TTC549 (cell line): ENCODE measurements around the gene CTNNBL1.

Experiments
- FAIRE-seq: peaks from 2 replicates; lab custom pipeline; 2012; peaks lifted over from hg19 to GRCh38; lab: Jason Lieb, UNC

The CTNNBL1 gene

GRCh38 chr20:37821696-37822095, 127.9 kb downstream of the CTNNBL1 start:
- FAIRE-seq = no peak

DNA sequence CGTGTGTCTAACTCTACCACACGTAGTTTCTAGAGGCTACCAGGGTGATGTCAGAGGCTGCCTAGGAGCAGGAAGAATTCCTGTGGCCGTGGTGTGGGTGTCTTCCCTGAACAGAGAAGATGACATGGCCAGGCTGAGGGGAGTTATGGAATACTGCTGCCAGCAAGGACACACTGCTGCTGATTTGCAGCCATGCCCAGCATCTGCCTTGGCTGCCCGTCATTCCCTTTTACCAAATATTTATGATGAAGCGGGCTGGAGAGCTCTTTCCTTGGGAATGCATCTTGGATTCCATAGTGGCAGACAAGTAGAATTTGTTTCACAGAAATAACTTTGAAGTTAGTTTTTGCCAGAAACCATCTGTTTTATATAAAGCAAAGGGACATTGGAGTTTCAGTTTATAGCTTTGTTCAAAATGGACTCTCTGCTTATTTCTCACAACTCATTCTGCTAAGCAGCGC, 128.3 kb downstream of the CTNNBL1 start:
- no peak for FAIRE-seq

DNA sequence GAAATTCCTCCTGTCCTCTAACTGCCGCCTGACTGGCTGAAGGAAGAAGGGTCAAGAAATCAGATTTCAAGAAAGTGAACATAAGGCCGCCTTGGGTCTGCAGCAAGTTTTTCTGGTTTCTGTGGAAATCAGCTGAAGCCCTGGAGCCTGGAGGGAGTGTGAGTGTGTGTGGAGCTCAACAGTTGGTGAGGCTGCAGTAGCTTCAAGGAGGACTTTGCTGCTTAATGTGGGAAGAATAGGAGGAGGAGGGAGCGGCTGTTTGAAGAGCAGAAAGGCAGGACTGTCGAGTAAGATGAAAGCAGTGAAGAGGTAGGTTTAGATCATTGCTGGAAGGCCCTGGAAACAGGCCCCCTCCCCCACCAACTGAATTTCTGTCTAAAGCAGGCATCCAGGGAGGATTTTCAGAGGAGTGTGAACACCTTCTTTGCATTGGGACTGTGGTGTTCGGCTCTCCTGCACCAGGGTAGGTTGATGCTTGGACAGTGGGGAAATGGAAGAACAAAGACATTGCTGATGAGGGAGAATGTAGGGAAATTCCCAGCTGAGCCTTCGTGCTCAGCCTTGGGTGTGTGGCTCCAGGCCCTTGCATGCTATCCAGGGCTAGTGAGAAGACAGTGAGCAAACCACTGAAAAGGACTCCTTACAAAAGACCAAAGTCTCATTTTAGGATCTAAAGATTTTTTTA, 129.6 kb downstream of the CTNNBL1 start:
- FAIRE-seq = no peak

GRCh38 chr20:37827605-37828004, 133.8 kb downstream of the CTNNBL1 start:
- no peak for FAIRE-seq

- FAIRE-seq = no peak
Measured at GRCh38 chr20:37828684-37829083, 134.9 kb downstream of the CTNNBL1 start.

DNA sequence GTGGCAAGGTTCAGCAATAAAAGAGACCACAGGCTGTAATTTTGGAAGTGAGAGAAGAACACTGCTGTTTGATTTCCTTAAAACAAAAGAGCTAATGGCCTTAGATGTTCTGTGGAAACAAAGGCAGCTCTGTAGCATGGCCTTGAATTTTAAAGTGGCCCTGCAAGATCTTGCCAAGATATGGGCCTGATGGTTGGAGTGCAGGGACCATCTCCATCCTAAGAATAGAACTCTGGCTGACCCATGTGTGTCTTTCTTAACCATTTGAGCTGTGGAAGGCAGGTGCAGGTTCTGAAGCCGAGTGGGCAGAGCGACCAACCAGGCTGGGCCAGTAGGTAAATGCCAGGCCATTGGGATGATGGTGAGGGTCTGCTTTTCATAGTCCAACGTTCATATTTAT, 135.3 kb downstream of the CTNNBL1 start:
- FAIRE-seq = no peak

- no peak for FAIRE-seq
Measured at GRCh38 chr20:37833221-37833896, 139.5 kb downstream of the CTNNBL1 start.

DNA sequence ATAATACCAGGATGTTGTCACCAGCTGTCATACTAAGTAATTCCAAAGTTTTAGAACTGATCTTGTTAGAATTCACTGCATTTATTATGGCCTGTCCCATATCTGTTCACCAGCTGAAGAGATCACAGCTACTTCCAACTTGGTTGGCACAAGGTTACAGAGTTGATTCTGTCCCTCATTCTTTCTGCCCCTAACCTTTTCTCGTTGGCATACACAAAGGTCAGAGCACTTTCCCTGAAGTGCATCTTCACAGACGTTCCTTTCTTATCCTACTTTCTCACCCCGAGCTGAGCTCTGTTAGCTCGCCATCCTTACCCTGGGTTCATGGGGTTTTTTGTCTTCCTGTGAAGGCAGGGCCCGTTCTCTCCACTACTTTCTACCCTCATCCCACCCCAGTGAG, 143.1 kb downstream of the CTNNBL1 start:
- no peak for FAIRE-seq

DNA sequence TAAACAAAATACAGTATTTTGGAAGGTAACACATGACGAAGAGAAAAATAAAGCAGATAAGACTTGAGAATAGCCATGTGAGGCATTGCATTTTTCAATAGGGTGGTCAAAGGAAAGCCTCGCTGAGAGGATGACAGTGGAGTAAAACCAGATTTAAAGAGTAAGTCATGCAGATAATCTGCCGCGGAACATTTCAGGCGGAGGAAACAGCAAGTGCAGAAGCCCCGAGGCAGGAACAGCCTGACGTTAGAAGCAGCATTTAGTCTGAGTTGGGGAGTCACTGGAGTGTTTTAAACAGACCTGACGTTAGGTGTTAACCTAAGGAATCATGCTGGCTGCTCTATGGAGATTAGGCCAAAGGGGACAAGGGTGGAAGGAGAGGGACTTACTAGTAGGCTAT, 144.1 kb downstream of the CTNNBL1 start:
- FAIRE-seq = no peak

DNA sequence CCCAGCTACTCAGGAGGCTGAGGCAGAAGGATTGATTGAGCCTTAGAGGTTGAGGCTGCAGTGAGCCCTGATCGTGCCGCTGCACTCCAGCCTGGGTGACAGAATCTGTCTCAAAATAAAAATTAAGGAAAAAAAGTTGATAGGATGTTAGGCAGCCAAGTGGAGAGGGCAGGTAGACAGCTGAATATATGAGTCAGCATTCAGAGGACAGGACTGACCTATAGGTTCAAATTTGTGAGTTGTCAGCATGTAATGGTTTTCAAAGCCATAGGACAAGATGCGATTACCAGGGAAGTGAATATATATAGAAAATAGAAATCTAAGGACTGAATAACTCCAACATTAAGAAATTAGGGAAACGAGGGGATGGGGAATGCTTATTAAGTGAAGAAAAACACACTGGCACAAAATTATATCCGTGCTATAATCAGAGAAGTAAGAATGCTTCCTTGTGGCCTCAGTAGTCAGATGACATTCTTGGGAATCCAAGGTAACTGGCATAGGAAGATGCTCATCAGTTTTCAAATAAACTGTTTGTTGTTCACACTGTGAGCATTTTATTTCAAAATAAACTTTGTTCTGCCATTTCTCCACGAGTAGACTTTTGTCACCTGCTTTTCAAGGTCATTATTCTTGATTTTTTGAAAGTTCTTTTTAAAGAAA, 145.1 kb downstream of the CTNNBL1 start:
- FAIRE-seq = no peak

DNA sequence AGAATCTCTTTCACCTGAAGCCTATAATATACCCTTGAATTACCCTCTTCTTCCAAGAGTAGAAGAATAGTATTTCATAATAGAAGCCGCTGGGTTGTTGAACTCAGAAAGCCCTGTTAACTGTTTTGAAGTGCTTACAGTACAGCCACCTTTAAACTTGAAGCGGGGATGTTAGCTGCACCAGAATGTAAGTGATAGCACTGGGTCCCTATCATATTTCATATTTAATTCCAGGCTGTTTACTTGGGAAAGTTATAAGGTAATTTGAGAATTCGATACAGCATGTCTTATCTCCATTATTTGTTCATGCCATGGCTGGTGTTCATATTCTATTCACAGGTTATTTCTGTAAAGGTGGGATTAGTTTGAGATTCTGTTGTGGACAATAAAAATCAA, 145.6 kb downstream of the CTNNBL1 start:
- FAIRE-seq = no peak

DNA sequence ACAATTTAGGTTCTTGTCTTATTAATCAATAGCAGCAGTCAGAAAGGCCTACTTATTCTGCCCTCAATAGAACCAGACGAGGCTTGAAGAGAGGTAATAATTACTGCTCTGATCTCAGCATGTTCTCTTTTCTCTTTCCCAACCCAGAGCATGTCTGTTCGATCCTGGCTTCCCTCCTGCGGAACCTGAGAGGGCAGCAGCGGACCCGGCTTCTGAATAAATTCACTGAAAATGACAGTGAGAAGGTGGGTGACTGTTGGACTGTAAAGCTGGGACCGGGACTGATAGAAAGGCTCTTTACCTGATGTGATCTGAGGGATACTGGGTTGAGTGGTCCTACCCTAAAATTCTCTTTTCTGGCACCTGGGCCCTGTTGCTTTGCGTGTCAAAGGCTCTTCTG, 146.1 kb downstream of the CTNNBL1 start:
- FAIRE-seq = no peak

DNA sequence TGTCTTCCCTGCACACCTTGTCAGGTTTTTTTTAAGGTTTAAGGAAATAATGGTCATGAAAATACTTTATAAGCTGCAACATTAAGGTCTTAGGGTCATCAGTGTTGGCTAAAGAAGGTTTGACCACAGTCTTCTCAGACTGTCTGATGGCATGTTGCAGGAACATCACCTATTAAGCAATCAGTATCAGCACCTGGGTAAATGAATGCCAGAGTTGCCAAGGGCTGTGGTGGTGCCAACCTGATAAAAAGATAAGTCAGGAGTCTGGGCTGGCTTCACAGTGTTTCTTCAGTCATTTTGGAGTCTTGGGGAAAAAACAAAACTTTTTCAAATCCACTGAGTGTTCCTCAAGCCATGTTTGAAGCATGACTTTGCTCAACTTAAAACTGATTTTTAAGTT, 147.6 kb downstream of the CTNNBL1 start:
- no peak for FAIRE-seq

- no peak for FAIRE-seq
Measured at GRCh38 chr20:37841971-37842370, 148.1 kb downstream of the CTNNBL1 start.

GRCh38 chr20:37845241-37845681, 151.4 kb downstream of the CTNNBL1 start:
- no peak for FAIRE-seq

DNA sequence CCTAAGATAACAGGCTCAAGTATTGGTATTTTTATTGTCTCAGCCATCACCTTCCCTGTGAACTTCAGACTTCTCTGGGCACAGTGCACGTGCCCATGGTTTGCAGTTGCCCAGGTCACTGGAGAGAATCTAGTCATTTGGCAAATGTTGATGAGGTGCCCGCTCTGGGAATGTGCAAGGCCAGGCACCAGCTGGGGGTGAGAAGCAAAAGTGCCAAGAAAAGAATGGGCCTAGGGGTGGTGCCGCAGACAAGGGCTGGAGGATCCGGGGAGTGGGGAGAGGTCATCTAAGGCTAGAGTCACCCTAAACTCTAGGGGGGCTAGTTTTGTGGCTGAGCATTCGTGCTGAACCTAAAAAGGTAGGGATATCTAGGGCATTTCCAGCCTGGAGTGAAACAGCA, 152.0 kb downstream of the CTNNBL1 start:
- no peak for FAIRE-seq

DNA sequence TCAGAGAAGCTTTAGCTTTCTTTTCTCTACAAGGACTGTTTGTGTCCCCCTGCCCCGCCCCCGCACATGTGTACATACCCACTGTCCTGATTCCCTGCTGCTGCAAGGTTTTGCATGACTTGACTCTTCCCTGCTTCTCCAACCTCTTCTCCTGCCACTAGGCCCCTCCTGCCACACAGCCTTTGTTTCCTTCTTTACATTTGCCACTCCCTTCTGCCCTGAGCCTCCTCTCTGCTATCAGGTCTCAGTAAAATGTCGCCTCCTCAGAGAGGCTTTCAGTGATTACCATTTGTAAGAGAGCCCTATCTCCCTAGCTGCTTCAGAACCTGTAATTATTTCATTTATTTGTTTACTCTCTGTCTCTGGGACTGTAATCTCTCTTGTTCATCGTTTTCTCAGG, 152.7 kb downstream of the CTNNBL1 start:
- no peak for FAIRE-seq

DNA sequence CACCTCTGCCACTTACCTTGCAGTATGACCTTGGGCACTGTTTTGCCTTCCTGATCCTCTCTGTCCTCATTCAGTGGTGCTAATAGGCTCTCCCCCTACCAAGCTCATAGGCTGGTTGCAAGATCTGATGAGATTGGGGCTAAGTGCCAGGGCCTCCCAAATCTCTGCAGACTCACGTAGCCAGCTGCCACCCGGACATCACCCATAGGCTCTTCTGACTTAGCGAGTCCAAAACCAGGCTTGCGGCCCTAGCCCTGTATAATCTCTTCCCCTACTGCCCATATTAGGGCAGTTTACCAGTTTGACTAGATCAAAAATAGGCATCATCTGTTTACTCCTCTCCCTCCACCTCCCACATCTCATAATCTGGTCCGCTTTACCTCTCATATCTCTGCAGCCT, 154.9 kb downstream of the CTNNBL1 start:
- FAIRE-seq = no peak

DNA sequence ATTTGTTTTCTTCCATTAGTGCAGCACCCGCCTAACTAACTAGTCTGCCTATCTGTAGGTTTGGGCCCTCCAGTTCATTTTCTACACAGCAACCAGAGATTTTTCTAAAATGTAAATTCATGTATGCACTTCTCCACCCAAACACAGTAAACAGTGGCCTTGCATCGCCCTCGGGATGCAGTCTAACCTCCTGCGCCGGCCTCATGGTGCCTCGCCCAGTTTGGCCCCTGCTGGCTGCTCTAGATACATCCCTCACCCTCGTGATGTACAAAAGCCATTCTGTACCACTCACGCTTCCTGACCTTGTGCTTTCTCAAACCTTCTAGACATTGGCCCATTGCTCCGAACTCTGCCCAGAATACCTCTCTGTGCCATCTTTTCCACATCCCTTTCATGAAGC, 155.3 kb downstream of the CTNNBL1 start:
- FAIRE-seq = no peak

DNA sequence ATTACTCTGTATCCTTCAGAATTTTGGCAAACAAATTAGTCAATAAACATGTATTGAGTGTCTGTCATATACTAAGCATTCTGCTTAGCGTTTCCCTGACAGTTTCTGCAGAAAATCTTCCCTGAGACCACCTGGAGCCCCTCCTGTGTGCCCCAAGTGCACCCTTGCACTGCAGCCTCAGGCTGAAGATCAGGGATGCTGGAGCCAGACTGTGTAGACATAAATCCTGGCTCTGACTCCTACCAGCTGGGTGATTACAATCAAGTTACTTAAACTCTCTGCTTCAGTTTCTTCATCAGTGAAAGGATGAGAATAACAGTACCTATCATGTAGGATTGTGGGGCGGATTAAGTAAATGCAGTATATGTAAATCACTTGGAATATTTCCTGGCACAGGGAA, 155.7 kb downstream of the CTNNBL1 start:
- no peak for FAIRE-seq

GRCh38 chr20:37850036-37850592, 156.3 kb downstream of the CTNNBL1 start:
- FAIRE-seq = no peak

DNA sequence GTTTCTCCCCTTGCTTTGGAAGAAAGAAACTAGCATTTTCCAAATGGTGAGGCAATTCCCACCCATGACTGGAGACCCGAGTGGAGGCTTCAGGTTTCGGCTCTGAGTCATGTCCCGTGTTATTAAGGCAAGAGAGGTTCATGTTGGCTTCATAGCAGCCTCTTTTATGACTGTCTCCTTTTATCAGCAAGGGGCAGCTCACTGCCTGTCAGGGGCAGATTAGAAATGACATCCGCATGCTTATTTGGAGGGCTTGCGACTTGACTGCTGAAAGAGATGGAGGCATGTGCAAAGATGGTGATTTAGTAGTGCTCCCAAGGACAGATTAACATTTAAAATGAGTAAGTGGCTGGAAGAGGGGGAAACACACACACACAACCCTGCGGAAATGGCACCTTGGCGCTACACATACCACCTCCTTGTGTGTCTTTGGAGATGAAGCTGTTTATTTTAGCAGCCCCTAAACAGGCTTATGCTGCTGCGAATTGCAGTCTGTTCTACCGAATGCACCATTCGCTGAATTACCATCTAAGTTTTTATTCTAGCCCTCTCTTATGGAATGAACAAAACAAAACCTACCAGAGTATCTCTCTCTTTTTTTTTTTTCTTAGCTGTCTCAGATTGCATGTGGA, 157.0 kb downstream of the CTNNBL1 start:
- FAIRE-seq = no peak

GRCh38 chr20:37852666-37853065, 158.8 kb downstream of the CTNNBL1 start:
- FAIRE-seq = no peak
